Measurements from ENCODE around the gene FBXW5.

FBXW5 gene

GRCh38 chr9:136925414-136926153 lies 19.0 kb downstream of the FBXW5 start:
- Mint-ChIP-seq H3K9me3 (ENCODE audit: low read depth) (no peaks in the 10 kb centered on the region), H3K27me3 (no peaks in the 10 kb centered on the region), H3K4me1 (ENCODE audit: low read depth) (peaks cover 2% of the 10 kb centered on the region), H3K27ac (no peak overlapping the region), H3K4me3 (no peak overlapping the region), H3K36me3 (no peaks in the 10 kb centered on the region)

- Mint-ChIP-seq H3K4me3 (no peak overlapping the region), H3K36me3 (no peaks in the 10 kb centered on the region), H3K4me1 (ENCODE audit: low read depth) (peaks cover under 1% of the 10 kb centered on the region), H3K27ac (no peak overlapping the region), H3K27me3 (no peaks in the 10 kb centered on the region), H3K9me3 (ENCODE audit: low read depth) (no peaks in the 10 kb centered on the region)
These were observed 20.7 kb downstream of the FBXW5 start for GRCh38 chr9:136923881-136924280.

- no peaks in the 10 kb centered on the region for H3K36me3 Mint-ChIP-seq
- H3K27me3 Mint-ChIP-seq = no peaks in the 10 kb centered on the region
- H3K9me3 Mint-ChIP-seq (ENCODE audit: low read depth) = no peaks in the 10 kb centered on the region
- H3K27ac Mint-ChIP-seq = no peak overlapping the region
- H3K4me1 Mint-ChIP-seq (ENCODE audit: low read depth) = no peaks in the 10 kb centered on the region
- no peak overlapping the region for H3K4me3 Mint-ChIP-seq
These were observed 22.0 kb downstream of the FBXW5 start for GRCh38 chr9:136922540-136922939.

- no peaks in the 10 kb centered on the region for H3K27me3 Mint-ChIP-seq
- H3K9me3 Mint-ChIP-seq (ENCODE audit: low read depth) = no peaks in the 10 kb centered on the region
- no peak overlapping the region for H3K4me3 Mint-ChIP-seq
- H3K4me1 Mint-ChIP-seq (ENCODE audit: low read depth) = no peaks in the 10 kb centered on the region
- no peak overlapping the region for H3K27ac Mint-ChIP-seq
- no peaks in the 10 kb centered on the region for H3K36me3 Mint-ChIP-seq
These were observed 22.8 kb downstream of the FBXW5 start for GRCh38 chr9:136921718-136922117.

GRCh38 chr9:136921307-136921706 lies 23.2 kb downstream of the FBXW5 start:
- Mint-ChIP-seq H3K27ac (no peak overlapping the region), H3K4me3 (no peak overlapping the region), H3K36me3 (no peaks in the 10 kb centered on the region), H3K9me3 (ENCODE audit: low read depth) (no peaks in the 10 kb centered on the region), H3K27me3 (no peaks in the 10 kb centered on the region), H3K4me1 (ENCODE audit: low read depth) (no peaks in the 10 kb centered on the region)

GRCh38 chr9:136920734-136921231 lies 23.8 kb downstream of the FBXW5 start:
- Mint-ChIP-seq H3K27me3 (no peaks in the 10 kb centered on the region), H3K4me1 (ENCODE audit: low read depth) (no peaks in the 10 kb centered on the region), H3K27ac (no peak overlapping the region), H3K36me3 (no peaks in the 10 kb centered on the region), H3K9me3 (ENCODE audit: low read depth) (no peaks in the 10 kb centered on the region), H3K4me3 (no peak overlapping the region)

GRCh38 chr9:136920069-136920468 lies 24.5 kb downstream of the FBXW5 start:
- H3K4me3 Mint-ChIP-seq = no peak overlapping the region
- H3K36me3 Mint-ChIP-seq = no peaks in the 10 kb centered on the region
- no peaks in the 10 kb centered on the region for H3K4me1 Mint-ChIP-seq (ENCODE audit: low read depth)
- H3K27me3 Mint-ChIP-seq = no peaks in the 10 kb centered on the region
- no peak overlapping the region for H3K27ac Mint-ChIP-seq
- H3K9me3 Mint-ChIP-seq (ENCODE audit: low read depth) = no peaks in the 10 kb centered on the region

GRCh38 chr9:136917902-136918301 lies 26.6 kb downstream of the FBXW5 start:
- Mint-ChIP-seq H3K36me3 (peaks cover 3% of the 10 kb centered on the region), H3K4me3 (no peak overlapping the region), H3K27ac (no peak overlapping the region), H3K4me1 (ENCODE audit: low read depth) (no peaks in the 10 kb centered on the region), H3K9me3 (ENCODE audit: low read depth) (no peaks in the 10 kb centered on the region), H3K27me3 (no peaks in the 10 kb centered on the region)

- no peaks in the 10 kb centered on the region for H3K4me1 Mint-ChIP-seq (ENCODE audit: low read depth)
- no peaks in the 10 kb centered on the region for H3K27me3 Mint-ChIP-seq
- H3K4me3 Mint-ChIP-seq = no peak overlapping the region
- H3K27ac Mint-ChIP-seq = no peak overlapping the region
- peaks cover 3% of the 10 kb centered on the region for H3K36me3 Mint-ChIP-seq
- H3K9me3 Mint-ChIP-seq (ENCODE audit: low read depth) = no peaks in the 10 kb centered on the region
These were observed 28.0 kb downstream of the FBXW5 start for GRCh38 chr9:136916330-136917184.

GRCh38 chr9:136915632-136916329 lies 28.8 kb downstream of the FBXW5 start:
- Mint-ChIP-seq H3K4me3 (no peak overlapping the region), H3K4me1 (ENCODE audit: low read depth) (no peaks in the 10 kb centered on the region), H3K9me3 (ENCODE audit: low read depth) (no peaks in the 10 kb centered on the region), H3K36me3 (peaks cover 3% of the 10 kb centered on the region), H3K27ac (no peak overlapping the region), H3K27me3 (no peaks in the 10 kb centered on the region)

GRCh38 chr9:136913701-136914438 lies 30.7 kb downstream of the FBXW5 start:
- Mint-ChIP-seq H3K9me3 (ENCODE audit: low read depth) (no peaks in the 10 kb centered on the region), H3K4me1 (ENCODE audit: low read depth) (no peaks in the 10 kb centered on the region), H3K27ac (no peak overlapping the region), H3K36me3 (peaks cover 3% of the 10 kb centered on the region), H3K4me3 (no peak overlapping the region), H3K27me3 (no peaks in the 10 kb centered on the region)

- H3K27ac Mint-ChIP-seq = no peak overlapping the region
- H3K36me3 Mint-ChIP-seq = peaks cover 3% of the 10 kb centered on the region
These were observed 33.7 kb downstream of the FBXW5 start for GRCh38 chr9:136910901-136911245.

GRCh38 chr9:136910197-136910900 lies 34.2 kb downstream of the FBXW5 start:
- Mint-ChIP-seq H3K4me3 (no peak overlapping the region), H3K36me3 (peaks cover 3% of the 10 kb centered on the region), H3K9me3 (ENCODE audit: low read depth) (no peaks in the 10 kb centered on the region), H3K27me3 (no peaks in the 10 kb centered on the region), H3K27ac (no peak overlapping the region), H3K4me1 (ENCODE audit: low read depth) (peaks cover 10% of the 10 kb centered on the region)

More at GRCh38 chr9:136910901-136911245, 33.7 kb downstream of the FBXW5 start:
- no peaks in the 10 kb centered on the region for H3K9me3 Mint-ChIP-seq (ENCODE audit: low read depth)
- H3K27me3 Mint-ChIP-seq = no peaks in the 10 kb centered on the region
- no peak overlapping the region for H3K4me3 Mint-ChIP-seq
- H3K4me1 Mint-ChIP-seq (ENCODE audit: low read depth) = peaks cover 7% of the 10 kb centered on the region
